C4-2B (cell line): ENCODE measurements around the gene UBTD1.

Experiments
- ZFX ChIP-seq: fragments of 450-650 bp; IDR thresholded peaks from 2 replicates; pipeline ENCODE4 v1.6.1; 2017
- TF ChIP-seq, protein P1 (sequence below): fragments of 450-650 bp; conservative IDR thresholded peaks from 2 replicates; pipeline ENCODE4 v1.5.1; 2017; ENCODE audit warnings: mild to moderate bottlenecking

DNA sequence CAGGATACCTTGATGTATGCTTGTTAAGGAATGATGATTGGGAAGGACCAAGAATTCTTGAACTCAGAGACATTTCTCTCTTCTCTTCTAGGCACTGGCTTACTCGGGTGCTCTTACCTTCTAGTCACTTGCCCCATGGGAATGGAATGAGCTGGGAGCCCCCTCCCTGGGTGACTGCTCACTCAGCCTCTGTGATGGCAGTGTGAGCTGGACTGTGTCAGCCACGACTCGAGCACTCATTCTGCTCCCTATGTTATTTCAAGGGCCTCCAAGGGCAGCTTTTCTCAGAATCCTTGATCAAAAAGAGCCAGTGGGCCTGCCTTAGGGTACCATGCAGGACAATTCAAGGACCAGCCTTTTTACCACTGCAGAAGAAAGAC lies 42.0 kb upstream of the UBTD1 start:
- TF ChIP-seq, protein P1, sequence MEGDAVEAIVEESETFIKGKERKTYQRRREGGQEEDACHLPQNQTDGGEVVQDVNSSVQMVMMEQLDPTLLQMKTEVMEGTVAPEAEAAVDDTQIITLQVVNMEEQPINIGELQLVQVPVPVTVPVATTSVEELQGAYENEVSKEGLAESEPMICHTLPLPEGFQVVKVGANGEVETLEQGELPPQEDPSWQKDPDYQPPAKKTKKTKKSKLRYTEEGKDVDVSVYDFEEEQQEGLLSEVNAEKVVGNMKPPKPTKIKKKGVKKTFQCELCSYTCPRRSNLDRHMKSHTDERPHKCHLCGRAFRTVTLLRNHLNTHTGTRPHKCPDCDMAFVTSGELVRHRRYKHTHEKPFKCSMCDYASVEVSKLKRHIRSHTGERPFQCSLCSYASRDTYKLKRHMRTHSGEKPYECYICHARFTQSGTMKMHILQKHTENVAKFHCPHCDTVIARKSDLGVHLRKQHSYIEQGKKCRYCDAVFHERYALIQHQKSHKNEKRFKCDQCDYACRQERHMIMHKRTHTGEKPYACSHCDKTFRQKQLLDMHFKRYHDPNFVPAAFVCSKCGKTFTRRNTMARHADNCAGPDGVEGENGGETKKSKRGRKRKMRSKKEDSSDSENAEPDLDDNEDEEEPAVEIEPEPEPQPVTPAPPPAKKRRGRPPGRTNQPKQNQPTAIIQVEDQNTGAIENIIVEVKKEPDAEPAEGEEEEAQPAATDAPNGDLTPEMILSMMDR: no peak
- no peak for TF ChIP-seq ZFX
